B cell (primary cell): Measurements from ENCODE around the gene PLPPR3. TPM values are rescaled to one million over a fixed set of nuclear protein-coding genes. Genes with fewer than 3 reads are reported as not detected.
"Not testable (repeated sequence)": the region's sequence is repeated elsewhere in the genome, so short reads cannot be mapped to it uniquely, and the experiment has no call there.

Experiments used
- ATAC-seq: fragments of 200-7000 bp; cut with Tn5 transposase; one replicate; pipeline ENCODE4 v1.10.0; 2021; ENCODE audit warnings: low read depth, mild to moderate bottlenecking, moderate number of reproducible peaks, moderate library complexity
- CTCF ChIA-PET: fragments of 350-600 bp; sonication (Branson Sonifier 250); formaldehyde crosslinking; loops from one replicate; lab custom pipeline; 2021; ENCODE audit warnings: antibody characterized with exemption, inconsistent platforms; lab: Charles Lee
- POLR2A ChIA-PET: fragments of 350-600 bp; sonication (Branson Sonifier 250); formaldehyde crosslinking; loops from one replicate; lab custom pipeline; 2021; ENCODE audit warnings: antibody characterized with exemption; lab: Charles Lee
- DNase-seq: peaks from one replicate; pipeline ENCODE4 v3.0.0; 2013
- H2AFZ ChIP-seq: 2 replicates; pipeline ENCODE4 v1.6.1; 2012; ENCODE audit warnings: mild to moderate bottlenecking, low read depth, low read length; ENCODE audit not compliant: insufficient read depth, poor library complexity, severe bottlenecking
- H3K27ac ChIP-seq, 2 donors: 1 replicate in 1 of 2; 2 replicates in 1 of 2; pipeline ENCODE4 v1.5.1; 2012 to 2013; ENCODE audit warnings: low read length in 2 of 2, mild to moderate bottlenecking in 2 of 2, moderate library complexity in 1 of 2
- H3K27me3 ChIP-seq, 4 experiments: fragments of 200-600 bp in 1 of 4; sonication (generic) in 1 of 4; replicated peaks in 1 of 4; 1 replicate in 2 of 4; 2 replicates in 2 of 4; pipeline versions ENCODE4 v1.6.1 to v1.7.0; 2013 to 2016; ENCODE audit warnings: low read length in 3 of 4, mild to moderate bottlenecking in 2 of 4, mixed read lengths in 1 of 4, moderate library complexity in 1 of 4; ENCODE audit not compliant: insufficient read depth in 4 of 4, control insufficient read depth in 3 of 4; ENCODE audit errors: control extremely low read depth in 1 of 4
- H3K36me3 ChIP-seq, 2 experiments: replicated peaks in 1 of 2; 1 replicate in 1 of 2; 2 replicates in 1 of 2; pipeline versions ENCODE4 v1.6.1 to v1.7.1; 2013; ENCODE audit warnings: low read length in 1 of 2; ENCODE audit not compliant: insufficient read depth in 2 of 2, control insufficient read depth in 1 of 2; ENCODE audit errors: control extremely low read depth in 1 of 2, extremely low read depth in 1 of 2
- H3K4me1 ChIP-seq, 2 donors: fragments of 200-600 bp in 1 of 2; sonication (generic) in 1 of 2; 1 replicate in 1 of 2; 2 replicates in 1 of 2; pipeline versions ENCODE4 v1.5.1 to v1.6.1; 2013 to 2017; ENCODE audit warnings: low read length in 2 of 2; ENCODE audit not compliant: control insufficient read depth in 2 of 2, insufficient read depth in 2 of 2
- H3K4me2 ChIP-seq: replicated peaks from 2 replicates; pipeline ENCODE3; 2012; ENCODE audit warnings: mild to moderate bottlenecking, low read depth, low read length; ENCODE audit not compliant: poor library complexity, severe bottlenecking
- H3K4me3 ChIP-seq, 5 experiments: fragments of 200-600 bp in 1 of 5; sonication (generic) in 1 of 5; 1 replicate in 3 of 5; 2 replicates in 2 of 5; pipeline versions ENCODE4 v1.5.1 to v1.7.0; 2011 to 2016; ENCODE audit warnings: low read length in 4 of 5, mild to moderate bottlenecking in 4 of 5, low read depth in 2 of 5, control low read depth in 1 of 5, moderate library complexity in 1 of 5; ENCODE audit not compliant: insufficient read depth in 1 of 5; ENCODE audit errors: control extremely low read depth in 1 of 5, extremely low read depth in 1 of 5
- H3K79me2 ChIP-seq: fragments of 200-600 bp; sonication (generic); one replicate; pipeline ENCODE4 v1.6.0; 2016; ENCODE audit warnings: low read length; ENCODE audit not compliant: control insufficient read depth, insufficient read depth
- H3K9ac ChIP-seq: fragments of 200-600 bp; sonication (generic); 2 replicates; pipeline ENCODE4 v1.6.1; 2017; ENCODE audit warnings: mild to moderate bottlenecking, low read length, moderate library complexity
- H3K9me3 ChIP-seq, 3 donors: one replicate each; pipeline versions ENCODE4 v1.6.1 to v1.7.1; 2013; ENCODE audit warnings: low read length in 2 of 3; ENCODE audit not compliant: control insufficient read depth in 2 of 3, insufficient read depth in 1 of 3; ENCODE audit errors: control extremely low read depth in 1 of 3
- H4K20me1 ChIP-seq: 2 replicates; pipeline ENCODE4 v1.6.0; 2012; ENCODE audit warnings: mild to moderate bottlenecking, low read length; ENCODE audit not compliant: insufficient read depth, control insufficient read depth, poor library complexity, severe bottlenecking
- H3K27ac Mint-ChIP-seq: one replicate; pipeline ENCODE4 v1.8.0; 2021; ENCODE audit warnings: mixed read lengths
- H3K27me3 Mint-ChIP-seq: one replicate; pipeline ENCODE4 v1.8.0; 2021; ENCODE audit warnings: mixed read lengths
- H3K4me1 Mint-ChIP-seq: one replicate; pipeline ENCODE4 v1.8.0; 2021; ENCODE audit warnings: mixed read lengths
- H3K4me3 Mint-ChIP-seq: one replicate; pipeline ENCODE4 v1.8.0; 2021; ENCODE audit warnings: mixed read lengths
- H3K9me3 Mint-ChIP-seq: one replicate; pipeline ENCODE4 v1.8.0; 2022; ENCODE audit warnings: mixed read lengths; ENCODE audit not compliant: insufficient read depth
- EZH2 ChIP-seq: IDR thresholded peaks from 2 replicates; pipeline ENCODE4 v1.6.1; 2012; ENCODE audit warnings: borderline replicate concordance, low read depth, mild to moderate bottlenecking, moderate library complexity, low read length; ENCODE audit not compliant: insufficient read depth, poor library complexity, severe bottlenecking
- WGBS: methylation state at CpG from one replicate; pipeline ENCODE4 v1.1.5; 2013; ENCODE audit warnings: missing lambda C conversion rate; ENCODE audit not compliant: insufficient coverage; 5-methylcytosine and 5-hydroxymethylcytosine counted together
- intact Hi-C: fragments of 100-400 bp; cut with micrococcal nuclease; formaldehyde crosslinking; loops from one replicate; pipeline ENCODE4 v1.10.0; 2022
- polyA plus RNA-seq: library from polyadenylated mRNA; depleted of rRNA; stranded (reverse); fragments of >200 nt; gene quantifications from 2 replicates; pipeline ENCODE4 v1.2.3, GENCODE V29; 2012
- total RNA-seq, 2 donors: library from RNA; stranded (reverse); fragments of 120-200 nt in 1 of 2; gene quantifications; 1 replicate in 1 of 2; 2 replicates in 1 of 2; pipeline versions ENCODE4 v1.2.3 to v1.2.4, GENCODE V29; 2013 to 2022
- TF ChIP-seq, protein P1 (sequence below): fragments of 200-600 bp; IDR thresholded peaks from one replicate; pipeline ENCODE4 v1.8.0; 2022; ENCODE audit warnings: antibody characterized with exemption, mild to moderate bottlenecking

The PLPPR3 gene
- total and polyA plus RNA-seq, 2 donors (not counting 1 experiment from before 2014, with no cell fraction given) = not detected

DNA sequence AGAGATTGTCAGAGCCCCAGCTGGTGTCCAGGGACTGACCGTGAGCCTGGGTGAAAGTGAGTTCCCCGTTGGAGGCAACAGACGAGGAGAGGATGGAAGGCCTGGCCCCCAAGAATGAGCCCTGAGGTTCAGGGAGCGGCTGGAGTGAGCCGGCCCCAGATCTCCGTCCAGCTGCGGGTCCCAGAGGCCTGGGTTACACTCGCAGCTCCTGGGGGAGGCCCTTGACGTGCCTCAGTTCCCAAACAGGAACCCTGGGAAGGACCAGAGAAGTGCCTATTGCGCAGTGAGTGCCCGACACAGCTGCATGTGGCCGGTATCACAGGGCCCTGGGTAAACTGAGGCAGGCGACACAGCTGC, 29.2 kb upstream of the PLPPR3 start:
- ATAC-seq (no peak), DNase-seq (no peak)
- no peak overlapping the region for H3K4me2 ChIP-seq
- H4K20me1 ChIP-seq = no peaks in the 10 kb centered on the region
- Mint-ChIP-seq H3K27me3 (peaks cover 20% of the 10 kb centered on the region), H3K4me1 (no peaks in the 10 kb centered on the region), H3K27ac (no peak overlapping the region), H3K9me3 (no peaks in the 10 kb centered on the region), H3K4me3 (no peak overlapping the region)
- H3K9me3 ChIP-seq = peaks cover 0 to 13% (median 0%) of the 10 kb centered on the region in 3 donors
- 63% methylated on average over 13 of the region's 13 CpGs for WGBS
- no peak overlapping the region for H2AFZ ChIP-seq
- H3K27ac ChIP-seq = no peak overlapping the region
- H3K9ac ChIP-seq = no peak overlapping the region
- H3K36me3 ChIP-seq = no peaks in the 10 kb centered on the region
- H3K4me1 ChIP-seq = no peaks in the 10 kb centered on the region
- CTCF ChIA-PET = interaction anchor here (0.5 to 1.6 kb wide), 4 partner anchors 13 to 80 kb away, joined by 3 to 6 read pairs (median 4); no protein-coding TSS in a partner anchor
- no peak for TF ChIP-seq EZH2
- TF ChIP-seq, protein P1, sequence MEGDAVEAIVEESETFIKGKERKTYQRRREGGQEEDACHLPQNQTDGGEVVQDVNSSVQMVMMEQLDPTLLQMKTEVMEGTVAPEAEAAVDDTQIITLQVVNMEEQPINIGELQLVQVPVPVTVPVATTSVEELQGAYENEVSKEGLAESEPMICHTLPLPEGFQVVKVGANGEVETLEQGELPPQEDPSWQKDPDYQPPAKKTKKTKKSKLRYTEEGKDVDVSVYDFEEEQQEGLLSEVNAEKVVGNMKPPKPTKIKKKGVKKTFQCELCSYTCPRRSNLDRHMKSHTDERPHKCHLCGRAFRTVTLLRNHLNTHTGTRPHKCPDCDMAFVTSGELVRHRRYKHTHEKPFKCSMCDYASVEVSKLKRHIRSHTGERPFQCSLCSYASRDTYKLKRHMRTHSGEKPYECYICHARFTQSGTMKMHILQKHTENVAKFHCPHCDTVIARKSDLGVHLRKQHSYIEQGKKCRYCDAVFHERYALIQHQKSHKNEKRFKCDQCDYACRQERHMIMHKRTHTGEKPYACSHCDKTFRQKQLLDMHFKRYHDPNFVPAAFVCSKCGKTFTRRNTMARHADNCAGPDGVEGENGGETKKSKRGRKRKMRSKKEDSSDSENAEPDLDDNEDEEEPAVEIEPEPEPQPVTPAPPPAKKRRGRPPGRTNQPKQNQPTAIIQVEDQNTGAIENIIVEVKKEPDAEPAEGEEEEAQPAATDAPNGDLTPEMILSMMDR = no peak
- intact Hi-C loops = no loop called here
- H3K79me2 ChIP-seq = no peaks in the 10 kb centered on the region
- H3K4me3 ChIP-seq = no peak overlapping the region
- H3K27me3 ChIP-seq = peaks cover 0 to 57% (median 13%) of the 10 kb centered on the region in 4 experiments
- POLR2A ChIA-PET = no interaction called here

DNA sequence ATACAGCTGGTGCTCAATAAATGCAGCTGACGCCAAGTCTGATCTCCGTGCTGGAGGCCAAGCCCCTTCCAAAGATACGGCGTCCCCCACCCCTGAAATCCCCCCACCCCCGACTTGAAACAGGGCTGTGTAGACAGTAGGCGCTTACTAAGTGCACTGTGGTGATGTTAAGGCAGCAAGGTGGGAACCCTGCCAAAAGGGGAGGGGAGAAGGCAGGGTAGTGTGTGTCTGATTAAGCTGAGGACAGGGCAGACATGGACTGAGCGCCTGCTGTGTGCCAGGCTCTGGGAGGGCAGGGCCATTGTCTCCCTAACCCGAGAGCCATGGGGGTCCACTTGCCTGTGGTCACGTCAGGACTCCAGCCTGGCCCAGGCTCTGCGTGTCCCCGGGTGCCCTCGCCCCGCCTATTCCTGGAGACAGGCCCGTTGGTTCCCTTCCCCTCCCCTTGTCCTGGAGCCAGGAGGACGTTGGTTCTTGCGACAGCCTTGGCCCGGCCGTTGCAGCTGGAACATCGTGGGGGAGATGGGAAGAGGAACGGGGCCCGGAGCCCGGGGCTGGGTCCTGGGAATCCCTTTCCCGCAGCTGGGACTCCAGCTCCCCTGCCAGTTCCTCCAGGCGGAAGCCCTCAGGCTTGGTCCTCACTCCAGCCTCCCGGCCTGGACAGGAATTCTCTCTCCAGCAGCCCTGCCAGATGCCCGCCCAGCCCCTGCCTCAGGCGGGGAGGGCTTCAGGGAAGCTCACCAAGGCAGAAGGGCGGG, 28.6 kb upstream of the PLPPR3 start:
- 27% methylated on average over 20 of the region's 28 CpGs for WGBS
- Histone ChIP-seq H3K4me3 (no peak overlapping the region), H3K9ac (no peak overlapping the region), H4K20me1 (no peaks in the 10 kb centered on the region), H2AFZ (no peak overlapping the region), H3K27ac (no peak overlapping the region), H3K9me3 (peaks cover 0 to 13% (median 0%) of the 10 kb centered on the region in 3 donors), H3K4me1 (no peaks in the 10 kb centered on the region), H3K27me3 (peaks cover 0 to 62% (median 15%) of the 10 kb centered on the region in 4 experiments), H3K4me2 (no peak overlapping the region), H3K36me3 (no peaks in the 10 kb centered on the region), H3K79me2 (no peaks in the 10 kb centered on the region)
- Mint-ChIP-seq H3K4me1 (peaks cover 3% of the 10 kb centered on the region), H3K27ac (no peak overlapping the region), H3K4me3 (no peak overlapping the region), H3K27me3 (peaks cover 25% of the 10 kb centered on the region), H3K9me3 (no peaks in the 10 kb centered on the region)
- ATAC-seq (no peak), DNase-seq (no peak)
- intact Hi-C loops = no loop called here
- no peak for TF ChIP-seq EZH2
- TF ChIP-seq, protein P1 = no peak
- POLR2A ChIA-PET = no interaction called here
- CTCF ChIA-PET = interaction anchor here (0.9 to 1.6 kb wide), 3 partner anchors 13 to 73 kb away, joined by 3 to 6 read pairs (median 5); no protein-coding TSS in a partner anchor

DNA sequence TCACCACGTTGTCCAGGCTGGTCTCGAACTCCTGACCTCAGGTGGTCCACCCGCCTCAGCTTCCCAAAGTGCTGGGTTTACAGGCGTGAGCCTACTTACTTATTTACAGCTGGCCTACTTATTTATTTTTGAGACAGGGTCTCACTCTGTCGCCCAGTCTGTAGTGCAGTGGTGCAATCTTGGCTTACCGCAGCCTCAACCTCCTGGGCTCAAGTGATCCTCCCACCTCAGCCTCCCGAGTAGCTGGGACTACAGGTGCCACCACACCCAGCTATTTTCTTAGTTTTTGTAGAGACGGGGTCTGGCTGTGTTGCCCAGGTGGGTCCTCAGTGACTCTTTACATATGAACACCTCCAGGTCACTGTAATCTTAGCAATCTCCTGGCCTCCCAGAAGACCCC, 27.4 kb upstream of the PLPPR3 start:
- H3K4me1 Mint-ChIP-seq, H3K4me3 Mint-ChIP-seq, H3K27ac Mint-ChIP-seq, H3K4me2 ChIP-seq, H3K27ac ChIP-seq, H3K9ac ChIP-seq, H3K9me3 Mint-ChIP-seq, H3K4me3 ChIP-seq, ATAC-seq, H3K36me3 ChIP-seq, H4K20me1 ChIP-seq, intact Hi-C loops, CTCF ChIA-PET, H3K4me1 ChIP-seq, H2AFZ ChIP-seq, DNase-seq, H3K79me2 ChIP-seq: not testable (repeated sequence)
- POLR2A ChIA-PET = interaction anchor here (0.8 kb wide), 2 partner anchors 8 to 12 kb away, joined by 4 read pairs; no protein-coding TSS in a partner anchor
- peaks cover 30% of the 10 kb centered on the region for H3K27me3 Mint-ChIP-seq
- WGBS = 76% methylated on average over 7 of the region's 8 CpGs
- Histone ChIP-seq H3K9me3 (peaks cover 0 to 13% (median 0%) of the 10 kb centered on the region in 3 donors), H3K27me3 (peaks cover 0 to 71% (median 19%) of the 10 kb centered on the region in 4 experiments)
